Brain microvascular endothelial cell (primary cell): ENCODE measurements around the gene SORBS1.

Source experiments
- DNase-seq: peaks from one replicate; pipeline ENCODE4 v3.0.0-alpha.2; 2020
- H3K27ac ChIP-seq: fragments of 250-450 bp; sonication (Bioruptor Pico); 2 replicates; pipeline ENCODE4 v1.5.1; 2020; ENCODE audit warnings: mild to moderate bottlenecking, moderate library complexity
- H3K27me3 ChIP-seq: fragments of 250-450 bp; sonication (Bioruptor Pico); replicated peaks from 2 replicates; pipeline ENCODE4 v1.5.1; 2020; ENCODE audit warnings: mild to moderate bottlenecking
- H3K36me3 ChIP-seq: fragments of 250-450 bp; sonication (Bioruptor Pico); replicated peaks from 2 replicates; pipeline ENCODE4 v1.5.1; 2020; ENCODE audit warnings: mild to moderate bottlenecking
- H3K4me3 ChIP-seq: 2 replicates; pipeline ENCODE4 v1.5.1; 2011; ENCODE audit warnings: low read depth, mild to moderate bottlenecking, control low read depth, low read length, moderate library complexity
- CTCF ChIP-seq: IDR thresholded peaks from 2 replicates; pipeline ENCODE4 v1.5.1; 2011; ENCODE audit warnings: low read depth, mild to moderate bottlenecking, moderate library complexity, low read length, control low read depth, inconsistent platforms; ENCODE audit errors: missing control alignments
- in situ Hi-C: cut with HindIII; loops from 2 replicates; pipeline ENCODE4 v1.10.0; 2017; ENCODE audit warnings: low sequenced_read_pairs, low pct_ligation_motif_present

SORBS1 gene

GRCh38 chr10:95265572-95265971, 295.6 kb downstream of the SORBS1 start:
- DNase-seq, result no peak
- TF ChIP-seq CTCF, result no peak
- Histone ChIP-seq H3K4me3 (no peak overlapping the region), H3K36me3 (peaks cover 14% of the 10 kb centered on the region), H3K27ac (no peak overlapping the region), H3K27me3 (no peaks in the 10 kb centered on the region)
- in situ Hi-C loops, result no loop called here

- Histone ChIP-seq H3K27ac (no peak overlapping the region), H3K4me3 (no peak overlapping the region), H3K27me3 (no peaks in the 10 kb centered on the region), H3K36me3 (peaks cover 14% of the 10 kb centered on the region)
- TF ChIP-seq CTCF, result no peak
- DNase-seq, result no peak
- in situ Hi-C loops, result no loop called here
Observed at GRCh38 chr10:95264227-95265051, 296.7 kb downstream of the SORBS1 start.

- no peak for TF ChIP-seq CTCF
- H3K36me3 ChIP-seq, result peaks cover 14% of the 10 kb centered on the region
- no peak for DNase-seq
- no peaks in the 10 kb centered on the region for H3K27me3 ChIP-seq
- in situ Hi-C loops, result no loop called here
- no peak overlapping the region for H3K27ac ChIP-seq
- H3K4me3 ChIP-seq, result no peak overlapping the region
Observed at GRCh38 chr10:95263864-95264226, 297.3 kb downstream of the SORBS1 start.

GRCh38 chr10:95262763-95263518, 298.2 kb downstream of the SORBS1 start:
- peaks cover 14% of the 10 kb centered on the region for H3K36me3 ChIP-seq
- in situ Hi-C loops, result no loop called here
- H3K4me3 ChIP-seq, result no peak overlapping the region
- H3K27ac ChIP-seq, result no peak overlapping the region
- no peak for DNase-seq
- H3K27me3 ChIP-seq, result no peaks in the 10 kb centered on the region
- no peak for TF ChIP-seq CTCF

GRCh38 chr10:95261926-95262325, 299.2 kb downstream of the SORBS1 start:
- Histone ChIP-seq H3K27me3 (no peaks in the 10 kb centered on the region), H3K36me3 (peaks cover 20% of the 10 kb centered on the region), H3K4me3 (no peak overlapping the region), H3K27ac (no peak overlapping the region)
- DNase-seq, result no peak
- in situ Hi-C loops, result no loop called here
- no peak for TF ChIP-seq CTCF
